Endothelial cell of umbilical vein (primary cell): ENCODE data around the gene MAPT. TPM values are rescaled to one million over a fixed set of nuclear protein-coding genes. Genes with fewer than 3 reads are reported as not detected.

Source experiments
- BruUV-seq: library from RNA; stranded (reverse); fragments of 400-500 nt; replicated peaks from 2 replicates; lab custom pipeline; 2021; lab: Mats Ljungman, UMichigan
- CTCF ChIA-PET: fragments of 300-600, 350-600 bp; sonication (Branson Sonifier 250); formaldehyde crosslinking; loops from one replicate; lab custom pipeline; 2021; ENCODE audit warnings: antibody characterized with exemption, inconsistent platforms; lab: Charles Lee
- POLR2A ChIA-PET: fragments of 300-600, 350-600 bp; sonication (Branson Sonifier 250); formaldehyde crosslinking; loops from one replicate; lab custom pipeline; 2021; ENCODE audit warnings: antibody characterized with exemption, inconsistent platforms; lab: Charles Lee
- DNase-seq: peaks from one replicate; pipeline ENCODE4 v3.0.0-alpha.2; 2011; ENCODE audit warnings: low read depth, low spot score
- FAIRE-seq: peaks from 2 replicates; lab custom pipeline; 2011; peaks lifted over from hg19 to GRCh38; lab: Jason Lieb, UNC
- H2AFZ ChIP-seq: 2 replicates; pipeline ENCODE4 v1.6.0; 2012; ENCODE audit warnings: low read depth, low read length, control low read depth, inconsistent platforms
- H3K27ac ChIP-seq: 2 replicates; pipeline ENCODE4 v1.5.1; 2011; ENCODE audit warnings: low read depth, mild to moderate bottlenecking, control low read depth, low read length, moderate library complexity; ENCODE audit not compliant: insufficient read depth
- H3K27me3 ChIP-seq, 2 experiments: 2 replicates each; pipeline versions ENCODE4 v1.6.0 to v1.6.1; 2011; ENCODE audit warnings: low read length in 2 of 2, mixed read lengths in 1 of 2; ENCODE audit not compliant: control insufficient read depth in 2 of 2, insufficient read depth in 2 of 2
- H3K36me3 ChIP-seq, 2 experiments: 2 replicates in 1 of 2; 3 replicates in 1 of 2; pipeline ENCODE4 v1.5.1; 2011; ENCODE audit warnings: low read length in 2 of 2, mild to moderate bottlenecking in 1 of 2, moderate library complexity in 1 of 2; ENCODE audit not compliant: control insufficient read depth in 2 of 2, insufficient read depth in 2 of 2; ENCODE audit errors: extremely low read depth in 1 of 2
- H3K4me1 ChIP-seq: 3 replicates; pipeline ENCODE4 v1.5.1; 2011; ENCODE audit warnings: mild to moderate bottlenecking, low read length; ENCODE audit not compliant: control insufficient read depth, insufficient read depth; ENCODE audit errors: extremely low read depth
- H3K4me2 ChIP-seq: 2 replicates; pipeline ENCODE4 v1.6.1; 2011; ENCODE audit warnings: low read length, control low read depth, mixed read lengths; ENCODE audit not compliant: insufficient read depth
- H3K4me3 ChIP-seq, 3 experiments: fragments of 200-600 bp in 1 of 3; sonication (generic), shearing (Covaris generic) in 1 of 3; replicated peaks in 1 of 3; 2 replicates each; pipeline ENCODE4 v1.5.1; 2011 to 2016; ENCODE audit warnings: control low read depth in 3 of 3, low read length in 3 of 3, mild to moderate bottlenecking in 2 of 3, inconsistent platforms in 1 of 3, low read depth in 1 of 3, moderate library complexity in 1 of 3; ENCODE audit not compliant: insufficient read depth in 1 of 3
- H3K79me2 ChIP-seq: 2 replicates; pipeline ENCODE4 v1.6.0; 2012; ENCODE audit warnings: low read length, inconsistent platforms; ENCODE audit not compliant: control insufficient read depth, insufficient read depth
- H3K9ac ChIP-seq: replicated peaks from 2 replicates; pipeline ENCODE3; 2011; ENCODE audit warnings: low read length, control low read depth; ENCODE audit not compliant: insufficient read depth; ENCODE audit errors: extremely low read depth
- H3K9me1 ChIP-seq: replicated peaks from 3 replicates; pipeline ENCODE4 v1.6.0; 2011; ENCODE audit warnings: mild to moderate bottlenecking, low read length; ENCODE audit not compliant: control insufficient read depth, insufficient read depth; ENCODE audit errors: extremely low read depth
- H3K9me3 ChIP-seq: replicated peaks from 2 replicates; pipeline ENCODE4 v1.5.1; 2012; ENCODE audit warnings: low read length, inconsistent platforms; ENCODE audit not compliant: control insufficient read depth, insufficient read depth
- H4K20me1 ChIP-seq: replicated peaks from 2 replicates; pipeline ENCODE3; 2011; ENCODE audit warnings: mild to moderate bottlenecking, low read length; ENCODE audit not compliant: control insufficient read depth, insufficient read depth; ENCODE audit errors: extremely low read depth
- CTCF ChIP-seq, 2 donors: IDR thresholded peaks; 1 replicate in 1 of 2; 2 replicates in 1 of 2; pipeline ENCODE4 v1.5.1; 2011; ENCODE audit warnings: low read length in 2 of 2, mild to moderate bottlenecking in 2 of 2, moderate library complexity in 2 of 2, control low read depth in 1 of 2, inconsistent platforms in 1 of 2, low read depth in 1 of 2; ENCODE audit not compliant: insufficient read depth in 1 of 2; ENCODE audit errors: extremely low read depth in 1 of 2
- EZH2 ChIP-seq: IDR thresholded peaks from 2 replicates; pipeline ENCODE4 v1.6.1; 2012; ENCODE audit warnings: borderline replicate concordance, low read depth, mild to moderate bottlenecking, moderate library complexity, low read length, inconsistent platforms; ENCODE audit not compliant: severe bottlenecking
- FOS ChIP-seq: IDR thresholded peaks from 2 replicates; pipeline ENCODE4 v1.6.1; 2011; ENCODE audit warnings: mild to moderate bottlenecking, low read length, moderate library complexity, borderline replicate concordance; ENCODE audit not compliant: insufficient read depth
- GATA2 ChIP-seq: IDR thresholded peaks from 2 replicates; pipeline ENCODE4 v1.7.0; 2011; ENCODE audit warnings: low read depth, mild to moderate bottlenecking, moderate library complexity, mixed read lengths, low read length; ENCODE audit not compliant: insufficient read length, insufficient read depth
- JUN ChIP-seq: IDR thresholded peaks from 2 replicates; pipeline ENCODE4 v1.6.1; 2011; ENCODE audit warnings: borderline replicate concordance, low read depth; ENCODE audit not compliant: insufficient read length, insufficient read depth
- MAX ChIP-seq: IDR thresholded peaks from 2 replicates; pipeline ENCODE4 v1.6.1; 2011; ENCODE audit not compliant: insufficient read depth, insufficient read length
- MYC ChIP-seq: IDR thresholded peaks from one replicate; pipeline ENCODE4 v1.6.1; 2011; ENCODE audit warnings: mild to moderate bottlenecking, low read depth, low read length
- POLR2A ChIP-seq: IDR thresholded peaks from 2 replicates; pipeline ENCODE4 v1.6.1; 2012; ENCODE audit warnings: low read depth, mild to moderate bottlenecking, control low read depth, low read length
- POLR2AphosphoS5 ChIP-seq: IDR thresholded peaks from 2 replicates; pipeline ENCODE4 v1.6.1; 2012; ENCODE audit warnings: low read depth, mild to moderate bottlenecking, control low read depth, low read length, moderate library complexity; ENCODE audit not compliant: insufficient read depth
- dilution Hi-C: fragments of 300-500 bp; cut with MboI; formaldehyde crosslinking; loops from one replicate; pipeline ENCODE4 v1.15.0; 2019; ENCODE audit warnings: low sequenced_read_pairs; ENCODE audit not compliant: extremely low pct_ligation_motif_present
- intact Hi-C: fragments of 100-400 bp; cut with micrococcal nuclease; formaldehyde crosslinking; loops from one replicate; pipeline ENCODE4 v1.10.0; 2022
- polyA plus RNA-seq, 4 experiments: library from polyadenylated mRNA; depleted of rRNA in 3 of 4; stranded (reverse) in 3 of 4; unstranded in 1 of 4; fragments of >200 nt; gene quantifications; 2 replicates each; pipeline versions ENCODE4 v1.2.1 to v1.2.3, GENCODE V29; 2011 to 2012; ENCODE audit warnings: missing spikeins in 1 of 4
- total RNA-seq: library from RNA; stranded (reverse); gene quantifications from 2 replicates; pipeline ENCODE4 v1.2.3, GENCODE V29; 2021

The MAPT gene
- total and polyA plus RNA-seq, 2 donors (not counting 3 experiments of a cell fraction or from before 2014, with no cell fraction given): 0.04 to 0.51 TPM

- POLR2A ChIA-PET: no interaction called here
- no peaks in the 10 kb centered on the region for H3K9me3 ChIP-seq
- FAIRE-seq (no peak), DNase-seq (no peak)
- peaks cover 0 to 4% of the 10 kb centered on the region in 2 experiments for H3K27me3 ChIP-seq
- H3K9ac ChIP-seq: no peak overlapping the region
- H3K4me3 ChIP-seq: no peak overlapping the region
- intact Hi-C loops (no loop called here), dilution Hi-C loops (no loop called here)
- BruUV-seq: no TSS peak
- H3K36me3 ChIP-seq: no peaks in the 10 kb centered on the region
- H3K9me1 ChIP-seq: no peaks in the 10 kb centered on the region
- no peaks in the 10 kb centered on the region for H3K79me2 ChIP-seq
- H3K4me2 ChIP-seq: no peak overlapping the region
- CTCF ChIA-PET: no interaction called here
- H4K20me1 ChIP-seq: no peaks in the 10 kb centered on the region
- TF ChIP-seq GATA2 (no peak), POLR2AphosphoS5 (no peak), FOS (no peak), CTCF (IDR thresholded peaks at IDR 0.05; ENCODE audit: extremely low read depth in 1 of 2, insufficient read depth in 1 of 2, low read depth in 1 of 2, low read length in 2 of 2) (no peak), MYC (no peak), EZH2 (no peak), POLR2A (no peak), JUN (no peak), MAX (no peak)
- no peak overlapping the region for H2AFZ ChIP-seq
- H3K4me1 ChIP-seq: no peaks in the 10 kb centered on the region
- H3K27ac ChIP-seq: no peak overlapping the region
These were observed 22.7 kb downstream of the MAPT start for GRCh38 chr17:45917081-45917480.
